ENCODE data around the gene EPB41L4A.

EPB41L4A gene

DNA sequence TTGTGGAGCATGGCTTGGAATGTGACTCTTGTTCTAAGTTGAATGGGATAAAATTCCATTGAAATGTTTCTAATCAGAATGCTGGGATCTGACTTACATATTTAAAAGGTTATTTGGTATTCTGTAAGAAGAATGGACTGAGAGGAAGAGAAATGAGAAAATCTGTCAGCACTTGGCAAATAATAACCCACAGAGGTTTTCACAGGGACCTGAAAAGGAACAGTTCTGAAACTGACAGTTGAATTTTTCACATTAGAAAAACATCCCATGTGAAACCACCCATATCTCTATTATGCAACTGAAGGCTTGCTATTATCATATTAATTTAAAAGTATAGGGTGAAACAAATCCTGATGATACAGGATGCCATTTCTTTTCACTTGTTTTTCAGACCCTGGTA, 302.7 kb downstream of the EPB41L4A start:
- Histone ChIP-seq H3K4me2 (ENCODE audit: low read depth, low read length, poor library complexity, severe bottlenecking) (no peak overlapping the region), H3K4me3 (ENCODE audit: low read length, poor library complexity, severe bottlenecking) (no peak overlapping the region), H3K79me2 (ENCODE audit: insufficient read depth, low read length) (no peaks in the 10 kb centered on the region), H3K9ac (ENCODE audit: low read depth, low read length, poor library complexity, severe bottlenecking) (no peak overlapping the region), H3F3A (ENCODE audit: low read depth) (no peaks in the 10 kb centered on the region), H3K27me3 (ENCODE audit: insufficient read depth, low read length, poor library complexity, severe bottlenecking) (no peaks in the 10 kb centered on the region), H2AFZ (ENCODE audit: low read length) (no peak overlapping the region), H3K4me1 (ENCODE audit: insufficient read depth, low read length, poor library complexity, severe bottlenecking) (no peaks in the 10 kb centered on the region), H3K36me3 (ENCODE audit: insufficient read depth, low read length) (no peaks in the 10 kb centered on the region), H3K9me2 (replicated peaks; ENCODE audit: low read depth, low read length) (no peaks in the 10 kb centered on the region), H4K20me1 (ENCODE audit: insufficient read depth, low read length, poor library complexity, severe bottlenecking) (no peaks in the 10 kb centered on the region), H3K9me3 (ENCODE audit: insufficient read depth, low read depth, low read length) (no peaks in the 10 kb centered on the region)
- TF ChIP-seq EZH2phosphoT487 (IDR thresholded peaks at IDR 0.05; ENCODE audit: borderline replicate concordance) = no peak
- TF ChIP-seq, protein P1, sequence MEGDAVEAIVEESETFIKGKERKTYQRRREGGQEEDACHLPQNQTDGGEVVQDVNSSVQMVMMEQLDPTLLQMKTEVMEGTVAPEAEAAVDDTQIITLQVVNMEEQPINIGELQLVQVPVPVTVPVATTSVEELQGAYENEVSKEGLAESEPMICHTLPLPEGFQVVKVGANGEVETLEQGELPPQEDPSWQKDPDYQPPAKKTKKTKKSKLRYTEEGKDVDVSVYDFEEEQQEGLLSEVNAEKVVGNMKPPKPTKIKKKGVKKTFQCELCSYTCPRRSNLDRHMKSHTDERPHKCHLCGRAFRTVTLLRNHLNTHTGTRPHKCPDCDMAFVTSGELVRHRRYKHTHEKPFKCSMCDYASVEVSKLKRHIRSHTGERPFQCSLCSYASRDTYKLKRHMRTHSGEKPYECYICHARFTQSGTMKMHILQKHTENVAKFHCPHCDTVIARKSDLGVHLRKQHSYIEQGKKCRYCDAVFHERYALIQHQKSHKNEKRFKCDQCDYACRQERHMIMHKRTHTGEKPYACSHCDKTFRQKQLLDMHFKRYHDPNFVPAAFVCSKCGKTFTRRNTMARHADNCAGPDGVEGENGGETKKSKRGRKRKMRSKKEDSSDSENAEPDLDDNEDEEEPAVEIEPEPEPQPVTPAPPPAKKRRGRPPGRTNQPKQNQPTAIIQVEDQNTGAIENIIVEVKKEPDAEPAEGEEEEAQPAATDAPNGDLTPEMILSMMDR (conservative IDR thresholded peaks at IDR 0.05; ENCODE audit: low read length) = no peak

GRCh38 chr5:112113565-112113964, 305.5 kb downstream of the EPB41L4A start:
- Histone ChIP-seq H4K20me1 (ENCODE audit: insufficient read depth, low read length, poor library complexity, severe bottlenecking) (no peaks in the 10 kb centered on the region), H3K9me3 (ENCODE audit: insufficient read depth, low read depth, low read length) (no peaks in the 10 kb centered on the region), H2AFZ (ENCODE audit: low read length) (no peak overlapping the region), H3K4me2 (ENCODE audit: low read depth, low read length, poor library complexity, severe bottlenecking) (no peak overlapping the region), H3F3A (ENCODE audit: low read depth) (no peaks in the 10 kb centered on the region), H3K9ac (ENCODE audit: low read depth, low read length, poor library complexity, severe bottlenecking) (no peak overlapping the region), H3K27me3 (ENCODE audit: insufficient read depth, low read length, poor library complexity, severe bottlenecking) (no peaks in the 10 kb centered on the region), H3K4me1 (ENCODE audit: insufficient read depth, low read length, poor library complexity, severe bottlenecking) (no peaks in the 10 kb centered on the region), H3K36me3 (ENCODE audit: insufficient read depth, low read length) (no peaks in the 10 kb centered on the region), H3K79me2 (ENCODE audit: insufficient read depth, low read length) (no peaks in the 10 kb centered on the region), H3K4me3 (ENCODE audit: low read length, poor library complexity, severe bottlenecking) (no peak overlapping the region), H3K9me2 (replicated peaks; ENCODE audit: low read depth, low read length) (no peaks in the 10 kb centered on the region)
- TF ChIP-seq, protein P1 (conservative IDR thresholded peaks at IDR 0.05; ENCODE audit: low read length) = no peak
- TF ChIP-seq EZH2phosphoT487 (IDR thresholded peaks at IDR 0.05; ENCODE audit: borderline replicate concordance) = no peak
